ENCODE measurements around the gene AP4B1.

Gene AP4B1

GRCh38 chr1:113898241-113898814, 6.3 kb downstream of the AP4B1 start:
- Histone ChIP-seq H4K20me1 (ENCODE audit: insufficient read depth, low read length) (no peaks in the 10 kb centered on the region), H3K4me1 (ENCODE audit: low read length) (0 out of 2 replicates have a peak, but pooled peaks cover 2% of the 10 kb centered on the region), H3K9ac (ENCODE audit: low read length) (no peak overlapping the region), H3K9me3 (replicated peaks; ENCODE audit: insufficient read depth, low read length) (no peaks in the 10 kb centered on the region), H2AFZ (ENCODE audit: low read length) (no peak overlapping the region), H3K36me3 (replicated peaks; ENCODE audit: insufficient read depth, low read length) (no peaks in the 10 kb centered on the region), H3K27me3 (replicated peaks; ENCODE audit: insufficient read depth, low read length) (no peaks in the 10 kb centered on the region), H3K27ac (ENCODE audit: low read length) (no peak overlapping the region), H3K4me3 (ENCODE audit: low read length) (no peak overlapping the region), H3K79me2 (ENCODE audit: low read length) (peaks cover 2% of the 10 kb centered on the region), H3F3A (ENCODE audit: insufficient read depth, low read length) (no peaks in the 10 kb centered on the region), H3K9me2 (replicated peaks; ENCODE audit: insufficient read depth, low read length) (no peaks in the 10 kb centered on the region), H3K4me2 (ENCODE audit: low read depth, low read length) (no peak overlapping the region)
- TF ChIP-seq EZH2 (optimal IDR thresholded peaks at IDR 0.05; ENCODE audit: low read depth, low read length) (no peak), EZH2phosphoT487 (IDR thresholded peaks at IDR 0.05; ENCODE audit: low read length) (no peak)
- TF ChIP-seq, protein P1, sequence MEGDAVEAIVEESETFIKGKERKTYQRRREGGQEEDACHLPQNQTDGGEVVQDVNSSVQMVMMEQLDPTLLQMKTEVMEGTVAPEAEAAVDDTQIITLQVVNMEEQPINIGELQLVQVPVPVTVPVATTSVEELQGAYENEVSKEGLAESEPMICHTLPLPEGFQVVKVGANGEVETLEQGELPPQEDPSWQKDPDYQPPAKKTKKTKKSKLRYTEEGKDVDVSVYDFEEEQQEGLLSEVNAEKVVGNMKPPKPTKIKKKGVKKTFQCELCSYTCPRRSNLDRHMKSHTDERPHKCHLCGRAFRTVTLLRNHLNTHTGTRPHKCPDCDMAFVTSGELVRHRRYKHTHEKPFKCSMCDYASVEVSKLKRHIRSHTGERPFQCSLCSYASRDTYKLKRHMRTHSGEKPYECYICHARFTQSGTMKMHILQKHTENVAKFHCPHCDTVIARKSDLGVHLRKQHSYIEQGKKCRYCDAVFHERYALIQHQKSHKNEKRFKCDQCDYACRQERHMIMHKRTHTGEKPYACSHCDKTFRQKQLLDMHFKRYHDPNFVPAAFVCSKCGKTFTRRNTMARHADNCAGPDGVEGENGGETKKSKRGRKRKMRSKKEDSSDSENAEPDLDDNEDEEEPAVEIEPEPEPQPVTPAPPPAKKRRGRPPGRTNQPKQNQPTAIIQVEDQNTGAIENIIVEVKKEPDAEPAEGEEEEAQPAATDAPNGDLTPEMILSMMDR (IDR thresholded peaks at IDR 0.05; ENCODE audit: low read length) = no peak
- DNase-seq = no peak

- no peak overlapping the region for H3K4me3 ChIP-seq (ENCODE audit: low read length)
- no peaks in the 10 kb centered on the region for H3K36me3 ChIP-seq (replicated peaks; ENCODE audit: insufficient read depth, low read length)
- no peak overlapping the region for H3K4me2 ChIP-seq (ENCODE audit: low read depth, low read length)
- no peak overlapping the region for H3K27ac ChIP-seq (ENCODE audit: low read length)
- H3K27me3 ChIP-seq (replicated peaks; ENCODE audit: insufficient read depth, low read length) = no peaks in the 10 kb centered on the region
- H4K20me1 ChIP-seq (ENCODE audit: insufficient read depth, low read length) = no peaks in the 10 kb centered on the region
- H2AFZ ChIP-seq (ENCODE audit: low read length) = no peak overlapping the region
- TF ChIP-seq, protein P1 (IDR thresholded peaks at IDR 0.05; ENCODE audit: low read length) = no peak
- no peak for TF ChIP-seq EZH2 (optimal IDR thresholded peaks at IDR 0.05; ENCODE audit: low read depth, low read length)
- no peak for TF ChIP-seq EZH2phosphoT487 (IDR thresholded peaks at IDR 0.05; ENCODE audit: low read length)
- H3K9ac ChIP-seq (ENCODE audit: low read length) = no peak overlapping the region
- H3K9me3 ChIP-seq (replicated peaks; ENCODE audit: insufficient read depth, low read length) = no peaks in the 10 kb centered on the region
- H3K79me2 ChIP-seq (ENCODE audit: low read length) = no peaks in the 10 kb centered on the region
- H3K4me1 ChIP-seq (ENCODE audit: low read length) = no peaks in the 10 kb centered on the region
- DNase-seq = no peak
- no peaks in the 10 kb centered on the region for H3K9me2 ChIP-seq (replicated peaks; ENCODE audit: insufficient read depth, low read length)
- H3F3A ChIP-seq (ENCODE audit: insufficient read depth, low read length) = no peaks in the 10 kb centered on the region
Measured at GRCh38 chr1:113895961-113896360, 8.6 kb downstream of the AP4B1 start.

DNA sequence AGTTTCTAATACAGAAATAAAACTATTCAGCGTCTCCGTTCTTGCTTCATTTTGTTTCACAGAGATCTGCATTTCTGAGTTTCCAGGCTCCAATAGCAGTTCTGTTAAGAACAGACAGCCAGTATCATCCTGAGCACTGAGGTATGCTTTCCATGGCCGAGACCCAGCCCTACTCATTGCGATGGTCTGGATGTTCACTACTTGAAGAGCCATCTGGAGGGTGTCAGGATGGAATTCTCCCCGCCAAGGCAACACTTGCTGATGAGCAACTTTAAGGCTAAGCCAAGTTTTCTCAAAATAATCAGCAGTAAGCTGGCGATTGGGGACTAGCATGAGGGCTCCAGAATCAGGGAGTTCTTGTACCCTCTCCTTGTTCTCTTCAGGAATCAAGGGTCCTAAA, 9.5 kb downstream of the AP4B1 start:
- Histone ChIP-seq H3F3A (ENCODE audit: insufficient read depth, low read length) (no peaks in the 10 kb centered on the region), H3K9me2 (replicated peaks; ENCODE audit: insufficient read depth, low read length) (no peaks in the 10 kb centered on the region), H3K27ac (ENCODE audit: low read length) (no peak overlapping the region), H3K4me3 (ENCODE audit: low read length) (no peak overlapping the region), H3K27me3 (replicated peaks; ENCODE audit: insufficient read depth, low read length) (no peaks in the 10 kb centered on the region), H3K4me2 (ENCODE audit: low read depth, low read length) (no peak overlapping the region), H3K36me3 (replicated peaks; ENCODE audit: insufficient read depth, low read length) (no peaks in the 10 kb centered on the region), H3K9me3 (replicated peaks; ENCODE audit: insufficient read depth, low read length) (no peaks in the 10 kb centered on the region), H2AFZ (ENCODE audit: low read length) (no peak overlapping the region), H4K20me1 (ENCODE audit: insufficient read depth, low read length) (no peaks in the 10 kb centered on the region), H3K9ac (ENCODE audit: low read length) (no peak overlapping the region), H3K79me2 (ENCODE audit: low read length) (no peaks in the 10 kb centered on the region), H3K4me1 (ENCODE audit: low read length) (no peaks in the 10 kb centered on the region)
- no peak for DNase-seq
- TF ChIP-seq, protein P1 (IDR thresholded peaks at IDR 0.05; ENCODE audit: low read length) = no peak
- TF ChIP-seq EZH2phosphoT487 (IDR thresholded peaks at IDR 0.05; ENCODE audit: low read length) (no peak), EZH2 (optimal IDR thresholded peaks at IDR 0.05; ENCODE audit: low read depth, low read length) (no peak)
